ENCODE measurements around the gene MDP1.

GRCh38 chr14:24262821-24263733, 47.2 kb upstream of the MDP1 start, which contains the start of gene TGM1:
- TF ChIP-seq CTCF (IDR thresholded peaks at IDR 0.05; ENCODE audit: low read length) = no peak
- no peak for TF ChIP-seq EZH2 (IDR thresholded peaks at IDR 0.05; ENCODE audit: borderline replicate concordance, low read length)
